Lower leg skin (tissue), 4 donors: ENCODE measurements around the gene BICRAL. TPM values are rescaled to one million over a fixed set of nuclear protein-coding genes. Genes with fewer than 3 reads are reported as not detected.

Experiments
- DNase-seq, 2 donors: peaks; one replicate each; pipeline ENCODE4 v3.0.0-alpha.2; 2019; ENCODE audit warnings: low spot score in 2 of 2
- H3K4me3 ChIP-seq: fragments of 200-600 bp; sonication (generic); 2 replicates; pipeline ENCODE4 v1.5.1; 2017; ENCODE audit warnings: mild to moderate bottlenecking, low read depth; ENCODE audit not compliant: poor library complexity, severe bottlenecking
- POLR2A ChIP-seq, 2 donors: fragments of 450-650 bp; IDR thresholded peaks; one replicate each; pipeline ENCODE4 v1.6.1; 2016 to 2017; ENCODE audit warnings: antibody characterized with exemption in 2 of 2, mild to moderate bottlenecking in 1 of 2, moderate library complexity in 1 of 2
- WGBS, 2 donors: methylation state at CpG; one replicate each; pipeline ENCODE4 v1.1.5; 2018; 5-methylcytosine and 5-hydroxymethylcytosine counted together
- intact Hi-C: fragments of 100-400 bp; cut with DNase I; formaldehyde crosslinking; loops from one replicate; pipeline ENCODE4 v1.15.0; 2023; ENCODE audit warnings: low total_unique reads
- total RNA-seq, 4 donors: library from RNA; depleted of rRNA; stranded (reverse); fragments of >200 nt; gene quantifications; one replicate each; pipeline ENCODE4 v1.1.0, GENCODE V29; 2016
- TF ChIP-seq, protein P1 (sequence below), 3 donors: fragments of 450-650 bp; IDR thresholded peaks; one replicate each; pipeline ENCODE4 v1.5.1; 2016; ENCODE audit warnings: antibody characterized with exemption in 3 of 3, mild to moderate bottlenecking in 3 of 3, moderate library complexity in 2 of 3

The BICRAL gene
- total RNA-seq, 4 donors from 2014 or later: 19.4 to 23.4 (median 20.5) TPM

DNA sequence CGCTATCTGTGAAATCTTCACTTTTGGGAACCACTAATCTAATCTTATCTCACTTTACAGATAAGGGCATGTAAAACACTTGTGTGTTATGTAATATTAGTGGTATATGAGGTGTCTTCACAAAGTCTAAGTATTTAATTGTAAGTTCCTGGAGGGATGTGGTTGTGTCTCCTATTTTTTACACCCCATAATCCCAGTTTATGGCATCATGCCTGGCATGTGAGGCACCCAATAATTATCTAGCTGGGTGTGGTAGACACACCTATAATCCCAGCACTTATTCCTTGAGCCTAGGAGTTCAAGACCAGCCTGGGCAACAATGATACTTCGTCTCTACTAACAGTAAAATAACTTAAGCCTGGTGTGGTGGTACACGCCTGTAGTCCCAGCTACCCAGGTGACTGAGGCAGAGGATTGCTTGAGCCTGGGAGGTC lies 19.4 kb upstream of the BICRAL start:
- no peak overlapping the region for H3K4me3 ChIP-seq
- intact Hi-C loops: no loop called here
- TF ChIP-seq, protein P1, sequence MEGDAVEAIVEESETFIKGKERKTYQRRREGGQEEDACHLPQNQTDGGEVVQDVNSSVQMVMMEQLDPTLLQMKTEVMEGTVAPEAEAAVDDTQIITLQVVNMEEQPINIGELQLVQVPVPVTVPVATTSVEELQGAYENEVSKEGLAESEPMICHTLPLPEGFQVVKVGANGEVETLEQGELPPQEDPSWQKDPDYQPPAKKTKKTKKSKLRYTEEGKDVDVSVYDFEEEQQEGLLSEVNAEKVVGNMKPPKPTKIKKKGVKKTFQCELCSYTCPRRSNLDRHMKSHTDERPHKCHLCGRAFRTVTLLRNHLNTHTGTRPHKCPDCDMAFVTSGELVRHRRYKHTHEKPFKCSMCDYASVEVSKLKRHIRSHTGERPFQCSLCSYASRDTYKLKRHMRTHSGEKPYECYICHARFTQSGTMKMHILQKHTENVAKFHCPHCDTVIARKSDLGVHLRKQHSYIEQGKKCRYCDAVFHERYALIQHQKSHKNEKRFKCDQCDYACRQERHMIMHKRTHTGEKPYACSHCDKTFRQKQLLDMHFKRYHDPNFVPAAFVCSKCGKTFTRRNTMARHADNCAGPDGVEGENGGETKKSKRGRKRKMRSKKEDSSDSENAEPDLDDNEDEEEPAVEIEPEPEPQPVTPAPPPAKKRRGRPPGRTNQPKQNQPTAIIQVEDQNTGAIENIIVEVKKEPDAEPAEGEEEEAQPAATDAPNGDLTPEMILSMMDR (IDR thresholded peaks at IDR 0.05): no peak
- no peak for TF ChIP-seq POLR2A (IDR thresholded peaks at IDR 0.05)
- 76 to 79% methylated on average over 3 of the region's 3 CpGs for WGBS, 2 donors
- no peak for DNase-seq

DNA sequence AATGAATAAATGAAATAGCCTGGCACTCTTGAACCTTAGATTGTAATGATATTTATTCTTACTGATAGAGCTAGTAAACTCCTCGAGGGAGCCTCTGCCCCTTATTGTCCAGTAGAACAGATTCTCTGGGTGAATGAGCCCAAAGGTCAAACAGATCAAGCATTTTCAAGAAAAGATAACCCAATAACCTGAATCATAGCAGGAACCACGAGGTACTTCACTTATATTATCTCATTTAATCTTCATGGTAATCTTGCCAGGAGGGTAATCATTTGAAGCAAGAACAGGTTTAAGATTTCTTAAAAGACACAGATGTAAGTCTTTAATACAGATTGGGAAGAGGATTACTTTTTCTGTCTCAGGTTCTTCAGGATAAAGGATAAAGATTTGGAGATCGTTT lies 18.9 kb upstream of the BICRAL start:
- WGBS, 2 donors: 78 to 81% methylated on average over 3 of the region's 3 CpGs
- no peak overlapping the region for H3K4me3 ChIP-seq
- TF ChIP-seq, protein P1 (IDR thresholded peaks at IDR 0.05): no peak
- TF ChIP-seq POLR2A (IDR thresholded peaks at IDR 0.05): no peak
- intact Hi-C loops: no loop called here
- no peak for DNase-seq

DNA sequence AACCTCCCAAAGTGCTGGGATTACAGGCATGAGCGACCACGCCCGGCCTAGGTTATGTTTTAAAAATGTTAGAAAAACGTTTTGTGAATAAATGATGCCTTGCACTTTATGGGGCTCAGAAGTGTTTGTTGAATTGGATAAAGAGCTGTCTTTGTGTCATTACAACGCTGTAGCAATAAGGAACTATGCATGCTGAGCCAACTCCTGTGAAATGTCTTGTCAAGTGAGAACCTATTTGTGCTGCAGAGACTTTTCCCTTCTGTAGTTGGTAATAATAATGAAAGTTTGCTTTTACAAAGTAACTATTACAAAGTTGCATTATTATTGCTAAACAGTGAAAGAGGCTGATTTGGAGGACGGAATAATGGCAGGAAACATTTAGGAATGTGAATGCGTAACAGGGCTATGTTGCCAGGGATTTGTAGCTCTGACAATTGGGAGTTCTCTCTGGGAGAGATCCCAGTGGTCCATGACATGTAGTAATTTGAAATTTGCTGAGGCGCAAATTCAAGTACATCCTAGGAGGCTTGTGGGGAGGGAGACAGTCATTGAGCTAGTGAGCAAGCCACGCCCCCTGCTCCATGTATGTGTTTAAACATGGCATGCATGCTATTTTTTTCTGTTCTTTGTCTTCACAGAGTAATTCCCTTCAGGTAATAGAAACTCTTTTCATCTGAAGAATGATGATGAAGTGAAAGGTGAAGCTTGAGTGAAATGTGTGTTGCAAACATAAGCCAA lies 16.8 kb upstream of the BICRAL start:
- intact Hi-C loops: no loop called here

DNA sequence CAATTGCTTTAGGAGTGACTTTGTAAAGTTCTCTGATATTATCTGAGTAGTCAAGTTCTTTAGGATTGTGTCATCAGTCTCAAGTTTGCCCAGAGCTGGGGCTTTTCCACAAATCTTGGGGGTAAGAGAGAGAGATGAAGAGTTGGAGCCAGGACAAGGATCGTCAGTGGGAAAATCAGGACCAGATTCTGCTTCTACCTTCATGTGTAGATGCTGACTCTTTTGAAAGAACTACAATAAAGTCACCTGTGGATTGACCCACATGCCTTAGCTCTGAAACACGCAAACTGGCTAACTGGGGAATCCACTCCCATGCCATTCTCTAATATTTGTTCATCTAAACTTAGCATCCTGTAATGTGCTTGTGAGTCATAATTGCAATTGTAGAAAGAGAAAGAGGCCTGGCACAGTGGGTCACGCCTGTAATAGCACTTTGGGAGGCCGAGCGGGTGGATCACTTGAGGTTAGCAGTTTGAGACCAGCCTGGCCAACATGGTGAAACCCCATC lies 15.6 kb upstream of the BICRAL start:
- intact Hi-C loops: no loop called here
- no peak for TF ChIP-seq POLR2A (IDR thresholded peaks at IDR 0.05)
- TF ChIP-seq, protein P1 (IDR thresholded peaks at IDR 0.05): no peak
- no peak overlapping the region for H3K4me3 ChIP-seq
- DNase-seq: no peak
- 82 to 91% methylated on average over 5 of the region's 5 CpGs for WGBS, 2 donors

More for the DNA sequence above, 16.8 kb upstream of the BICRAL start:
- no peak for TF ChIP-seq POLR2A (IDR thresholded peaks at IDR 0.05)
- TF ChIP-seq, protein P1 (IDR thresholded peaks at IDR 0.05): no peak
- no peak overlapping the region for H3K4me3 ChIP-seq
- WGBS, 2 donors: 81% methylated on average over 9 of the region's 9 CpGs
- DNase-seq: no peak

DNA sequence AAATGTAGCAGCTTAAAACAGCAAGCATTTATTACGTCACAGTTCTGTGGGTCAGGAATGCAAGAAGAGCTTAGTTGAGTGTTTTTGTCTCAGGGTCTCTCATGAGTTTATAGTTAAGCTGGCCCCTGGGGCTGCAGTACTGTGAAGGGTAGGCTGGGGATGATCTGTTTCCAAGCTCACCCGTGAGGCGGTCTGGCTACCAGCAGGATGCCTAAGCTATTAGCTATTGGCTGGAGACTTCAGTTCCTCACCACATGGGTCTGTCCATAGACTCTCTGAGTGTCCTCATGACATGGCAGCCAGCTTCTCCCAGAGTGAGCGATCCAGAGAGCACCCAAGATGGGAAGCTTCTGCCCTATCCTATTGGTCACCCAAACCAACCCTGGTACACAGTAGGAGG lies 12.8 kb upstream of the BICRAL start:
- no peak for DNase-seq
- H3K4me3 ChIP-seq: no peak overlapping the region
- intact Hi-C loops: no loop called here
- 99 to 100% methylated on average over 4 of the region's 4 CpGs for WGBS, 2 donors
- TF ChIP-seq, protein P1 (IDR thresholded peaks at IDR 0.05): no peak
- no peak for TF ChIP-seq POLR2A (IDR thresholded peaks at IDR 0.05)
